ENCODE data around the gene NUDT13.

Gene NUDT13

GRCh38 chr10:73110345-73110849 is at the start of gene NUDT13:
Gene NUDT13 (plus strand): TSS chr10:73110455. CDS start chr10:73114366, 3,911 bp downstream.
- DNase-seq: no peak

GRCh38 chr10:73060738-73061635 is 49.3 kb upstream of the NUDT13 start:
- no peak for DNase-seq

GRCh38 chr10:73061743-73062142 is 48.5 kb upstream of the NUDT13 start:
- no peak for DNase-seq

GRCh38 chr10:73065441-73065840 is 44.8 kb upstream of the NUDT13 start:
- DNase-seq: no peak

GRCh38 chr10:73073627-73074026 is 36.6 kb upstream of the NUDT13 start:
- no peak for DNase-seq

GRCh38 chr10:73075829-73076228 is 34.4 kb upstream of the NUDT13 start:
- DNase-seq: no peak

GRCh38 chr10:73076360-73077183 is 33.7 kb upstream of the NUDT13 start:
- no peak for DNase-seq

GRCh38 chr10:73079779-73080541 is 30.3 kb upstream of the NUDT13 start:
- DNase-seq: no peak

- DNase-seq: no peak
Measured at GRCh38 chr10:73083221-73083620, 27.0 kb upstream of the NUDT13 start.

GRCh38 chr10:73084209-73084608 is 26.0 kb upstream of the NUDT13 start:
- DNase-seq: no peak

- DNase-seq: no peak
Measured at GRCh38 chr10:73086816-73087215, 23.4 kb upstream of the NUDT13 start.

- DNase-seq: no peak
Measured at GRCh38 chr10:73088304-73088703, 22.0 kb upstream of the NUDT13 start.

GRCh38 chr10:73092830-73093229 is 17.4 kb upstream of the NUDT13 start:
- DNase-seq: no peak

- no peak for DNase-seq
Measured at GRCh38 chr10:73093922-73094850, 16.1 kb upstream of the NUDT13 start.

GRCh38 chr10:73094986-73095480 is 15.2 kb upstream of the NUDT13 start:
- no peak for DNase-seq

GRCh38 chr10:73095481-73096021 is 14.7 kb upstream of the NUDT13 start:
- DNase-seq: no peak

GRCh38 chr10:73096041-73096448 is 14.2 kb upstream of the NUDT13 start:
- DNase-seq: peak; percentile 28 to 57 (median 41)

GRCh38 chr10:73096449-73097304 is 13.6 kb upstream of the NUDT13 start, which contains the start of gene P4HA1:
Gene P4HA1 (minus strand): TSS chr10:73096866. CDS start chr10:73074883, 21,983 bp downstream.
- DNase-seq: peak; percentile 89 to 96 (median 93)

- DNase-seq: no peak
Measured at GRCh38 chr10:73097305-73097670, 13.0 kb upstream of the NUDT13 start.

GRCh38 chr10:73099141-73099540 is 11.1 kb upstream of the NUDT13 start:
- no peak for DNase-seq
